Smooth muscle cell (in vitro differentiated cells): ENCODE results near the gene NR3C2. TPM values are rescaled to one million over a fixed set of nuclear protein-coding genes. Genes with fewer than 3 reads are reported as not detected.

ENCODE experiments used
- DNase-seq: peaks from one replicate; lab custom pipeline; 2025; ENCODE audit not compliant: unreplicated experiment; lab: John Stamatoyannopoulos, UW
- H2AFZ ChIP-seq: fragments of 200-600 bp; sonication (generic); 2 replicates; pipeline ENCODE4 v1.6.0; 2016; ENCODE audit warnings: antibody characterized with exemption, low read depth, mild to moderate bottlenecking
- H3F3A ChIP-seq: fragments of 200-600 bp; sonication (generic); 2 replicates; pipeline ENCODE4 v1.6.0; 2017; ENCODE audit warnings: antibody characterized with exemption, low read depth
- H3K27ac ChIP-seq: fragments of 200-600 bp; sonication (generic); 2 replicates; pipeline ENCODE4 v1.5.1; 2016; ENCODE audit warnings: low read depth, mild to moderate bottlenecking
- H3K27me3 ChIP-seq: fragments of 200-600 bp; sonication (generic); 2 replicates; pipeline ENCODE4 v1.6.1; 2016; ENCODE audit warnings: low read depth, mild to moderate bottlenecking
- H3K36me3 ChIP-seq: fragments of 200-600 bp; sonication (generic); 2 replicates; pipeline ENCODE4 v1.5.1; 2016; ENCODE audit warnings: low read depth
- H3K4me1 ChIP-seq: fragments of 200-600 bp; sonication (generic); 2 replicates; pipeline ENCODE4 v1.5.1; 2016; ENCODE audit warnings: low read depth
- H3K4me2 ChIP-seq: fragments of 200-600 bp; sonication (generic); 2 replicates; pipeline ENCODE4 v1.6.0; 2016; ENCODE audit warnings: mild to moderate bottlenecking
- H3K4me3 ChIP-seq: fragments of 200-600 bp; sonication (generic); 2 replicates; pipeline ENCODE4 v1.5.1; 2016; ENCODE audit warnings: mild to moderate bottlenecking
- H3K79me2 ChIP-seq: fragments of 200-600 bp; sonication (generic); 2 replicates; pipeline ENCODE4 v1.6.0; 2016; ENCODE audit warnings: low read depth, mild to moderate bottlenecking
- H3K9ac ChIP-seq: fragments of 200-600 bp; sonication (generic); 2 replicates; pipeline ENCODE4 v1.6.0; 2016; ENCODE audit warnings: low read depth
- H3K9me3 ChIP-seq: fragments of 200-600 bp; sonication (generic); replicated peaks from 2 replicates; pipeline ENCODE4 v1.5.1; 2016; ENCODE audit warnings: low read depth
- H4K20me1 ChIP-seq: fragments of 200-600 bp; sonication (generic); 2 replicates; pipeline ENCODE4 v1.6.0; 2016; ENCODE audit warnings: low read depth
- CTCF ChIP-seq: fragments of 200-600 bp; sonication (generic); IDR thresholded peaks from 2 replicates; pipeline ENCODE4 v1.5.1; 2017; ENCODE audit warnings: borderline replicate concordance, mild to moderate bottlenecking, antibody characterized with exemption; ENCODE audit not compliant: insufficient read depth, poor library complexity, severe bottlenecking
- WGBS: methylation state at CpG from one replicate; pipeline ENCODE4 v1.1.7; 2016; ENCODE audit warnings: low lambda C conversion rate; 5-methylcytosine and 5-hydroxymethylcytosine counted together
- polyA plus RNA-seq: library from polyadenylated mRNA; unstranded; fragments of >200 nt; fragmentation: Nextera tagmentation; extraction: Ambion mirVana; gene quantifications from 2 replicates; pipeline ENCODE4 v1.2.1, GENCODE V29; 2016
- total RNA-seq: library from RNA; depleted of rRNA; stranded (reverse); fragments of >200 nt; gene quantifications from 2 replicates; pipeline ENCODE4 v1.2.3, GENCODE V29; 2014

Gene NR3C2
- total and polyA plus RNA-seq, 2 experiments from 2014 or later, result 0.09 TPM; not detected in 1

- H2AFZ ChIP-seq, result no peak overlapping the region
- H3K9ac ChIP-seq, result no peak overlapping the region
- H3K27me3 ChIP-seq, result no peaks in the 10 kb centered on the region
- H3K4me1 ChIP-seq, result no peaks in the 10 kb centered on the region
- H3K4me2 ChIP-seq, result no peak overlapping the region
- no peak overlapping the region for H3K27ac ChIP-seq
- peaks cover 9% of the 10 kb centered on the region for H4K20me1 ChIP-seq
- no peaks in the 10 kb centered on the region for H3K36me3 ChIP-seq
- H3K9me3 ChIP-seq, result no peaks in the 10 kb centered on the region
- no peaks in the 10 kb centered on the region for H3K79me2 ChIP-seq
- DNase-seq, result no peak
- 87% methylated on average over 3 of the region's 3 CpGs for WGBS
- TF ChIP-seq CTCF, result no peak
- no peak overlapping the region for H3K4me3 ChIP-seq
- no peaks in the 10 kb centered on the region for H3F3A ChIP-seq
These were observed 387.9 kb downstream of the NR3C2 start for GRCh38 chr4:148054275-148054674.

GRCh38 chr4:148053298-148054003 lies 388.8 kb downstream of the NR3C2 start:
- Histone ChIP-seq H3K27me3 (no peaks in the 10 kb centered on the region), H3K4me1 (no peaks in the 10 kb centered on the region), H3K79me2 (no peaks in the 10 kb centered on the region), H2AFZ (no peak overlapping the region), H3K27ac (no peak overlapping the region), H3F3A (no peaks in the 10 kb centered on the region), H4K20me1 (peaks cover 9% of the 10 kb centered on the region), H3K9me3 (no peaks in the 10 kb centered on the region), H3K9ac (no peak overlapping the region), H3K4me3 (no peak overlapping the region), H3K36me3 (no peaks in the 10 kb centered on the region), H3K4me2 (no peak overlapping the region)
- no peak for DNase-seq
- no peak for TF ChIP-seq CTCF
- WGBS, result 95% methylated on average over 11 of the region's 11 CpGs

- no peaks in the 10 kb centered on the region for H3K9me3 ChIP-seq
- no peak overlapping the region for H3K4me2 ChIP-seq
- no peak overlapping the region for H3K4me3 ChIP-seq
- H4K20me1 ChIP-seq, result peaks cover 9% of the 10 kb centered on the region
- H3K79me2 ChIP-seq, result no peaks in the 10 kb centered on the region
- H2AFZ ChIP-seq, result no peak overlapping the region
- no peaks in the 10 kb centered on the region for H3K4me1 ChIP-seq
- no peak for TF ChIP-seq CTCF
- H3K27me3 ChIP-seq, result no peaks in the 10 kb centered on the region
- no peak for DNase-seq
- no peaks in the 10 kb centered on the region for H3F3A ChIP-seq
- no peak overlapping the region for H3K9ac ChIP-seq
- H3K36me3 ChIP-seq, result no peaks in the 10 kb centered on the region
- H3K27ac ChIP-seq, result no peak overlapping the region
These were observed 389.8 kb downstream of the NR3C2 start for GRCh38 chr4:148052448-148052847.

GRCh38 chr4:148051403-148051802 lies 390.8 kb downstream of the NR3C2 start:
- no peak overlapping the region for H3K4me2 ChIP-seq
- H3K9me3 ChIP-seq, result no peaks in the 10 kb centered on the region
- H3K36me3 ChIP-seq, result no peaks in the 10 kb centered on the region
- peaks cover under 1% of the 10 kb centered on the region for H4K20me1 ChIP-seq
- H3K9ac ChIP-seq, result no peak overlapping the region
- no peaks in the 10 kb centered on the region for H3K79me2 ChIP-seq
- TF ChIP-seq CTCF, result no peak
- no peak overlapping the region for H3K27ac ChIP-seq
- H2AFZ ChIP-seq, result no peak overlapping the region
- no peaks in the 10 kb centered on the region for H3K27me3 ChIP-seq
- no peaks in the 10 kb centered on the region for H3K4me1 ChIP-seq
- no peak overlapping the region for H3K4me3 ChIP-seq
- DNase-seq, result no peak
- H3F3A ChIP-seq, result no peaks in the 10 kb centered on the region
- WGBS, result 83% methylated on average over 4 of the region's 4 CpGs
